Activated CD4-positive, CD25-positive, alpha-beta regulatory T cell treated with anti-CD3 and anti-CD28 coated beads, Interleukin-2, amount 50 U/mL, for 24 hours (primary cell): Measurements from ENCODE around the gene LAMA5.

Experiments
- ATAC-seq, 2 donors: fragments of 150-1000 bp; cut with Tn5 transposase; one replicate each; pipeline ENCODE4 v1.10.0; 2021; ENCODE audit warnings: mild to moderate bottlenecking in 1 of 2, moderate library complexity in 1 of 2

Gene LAMA5

DNA sequence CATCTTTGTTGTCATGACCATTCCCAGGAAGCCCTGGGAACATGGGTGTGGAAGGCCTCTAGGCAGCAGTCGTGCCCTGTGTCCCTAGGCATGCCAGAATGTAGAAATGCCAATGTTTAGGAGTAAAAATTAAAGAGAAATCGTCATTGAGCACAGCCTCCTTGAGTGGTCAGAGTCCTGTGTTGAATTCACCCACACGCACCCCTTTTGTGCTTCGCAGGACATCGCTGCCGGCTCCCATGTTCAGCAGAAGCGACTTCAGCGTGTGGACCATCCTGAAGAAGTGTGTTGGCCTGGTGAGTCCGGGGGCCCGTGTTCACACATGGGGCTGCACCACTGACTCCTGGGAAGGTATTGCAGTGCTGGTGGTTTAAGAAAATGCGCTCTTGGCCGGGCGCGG, 103.7 kb downstream of the LAMA5 start:
- ATAC-seq = no peak

- ATAC-seq = no peak
Measured at GRCh38 chr20:62262064-62262463, 105.0 kb downstream of the LAMA5 start.

- no peak for ATAC-seq
Measured at GRCh38 chr20:62259294-62259565, 107.9 kb downstream of the LAMA5 start.
